ENCODE measurements around the gene FLVCR1.

Gene FLVCR1

GRCh38 chr1:212916481-212917133 is 58.5 kb downstream of the FLVCR1 start:
- peak; percentile 74 for DNase-seq

- DNase-seq = no peak
These were observed 59.0 kb downstream of the FLVCR1 start for GRCh38 chr1:212917134-212917485.

- DNase-seq = no peak
These were observed 59.8 kb downstream of the FLVCR1 start for GRCh38 chr1:212917858-212918257.

- DNase-seq = no peak
These were observed 60.7 kb downstream of the FLVCR1 start for GRCh38 chr1:212918824-212919223.

GRCh38 chr1:212920246-212920645 is 62.2 kb downstream of the FLVCR1 start:
- DNase-seq = no peak

- no peak for DNase-seq
These were observed 62.8 kb downstream of the FLVCR1 start for GRCh38 chr1:212920896-212921295.

- DNase-seq = no peak
These were observed 63.9 kb downstream of the FLVCR1 start for GRCh38 chr1:212922016-212922415.

- no peak for DNase-seq
These were observed 68.3 kb downstream of the FLVCR1 start for GRCh38 chr1:212926372-212926771.

GRCh38 chr1:212928323-212929291 is 70.5 kb downstream of the FLVCR1 start:
- DNase-seq = no peak

- no peak for DNase-seq
These were observed 73.1 kb downstream of the FLVCR1 start for GRCh38 chr1:212930986-212931678.

GRCh38 chr1:212933815-212934471 is 75.9 kb downstream of the FLVCR1 start:
- DNase-seq = no peak

GRCh38 chr1:212935387-212935981 is 77.4 kb downstream of the FLVCR1 start:
- DNase-seq = no peak

- no peak for DNase-seq
These were observed 79.0 kb downstream of the FLVCR1 start for GRCh38 chr1:212937034-212937433.

GRCh38 chr1:212938846-212939245 is 80.8 kb downstream of the FLVCR1 start:
- no peak for DNase-seq

- no peak for DNase-seq
These were observed 83.4 kb downstream of the FLVCR1 start for GRCh38 chr1:212941452-212941851.

- DNase-seq = no peak
These were observed 84.8 kb downstream of the FLVCR1 start for GRCh38 chr1:212942679-212943392.

- DNase-seq = no peak
These were observed 85.3 kb downstream of the FLVCR1 start for GRCh38 chr1:212943393-212943710.

- no peak for DNase-seq
These were observed 86.3 kb downstream of the FLVCR1 start for GRCh38 chr1:212944229-212944901.

GRCh38 chr1:212945056-212945455 is 87.0 kb downstream of the FLVCR1 start:
- DNase-seq = no peak

GRCh38 chr1:212945463-212946160 is 87.5 kb downstream of the FLVCR1 start:
- DNase-seq = no peak

- DNase-seq = no peak
These were observed 88.8 kb downstream of the FLVCR1 start for GRCh38 chr1:212946872-212947271.

All from right forelimb (tissue), 1 donor.